Measurements from ENCODE around the gene SRP54. TPM values are rescaled to one million over a fixed set of nuclear protein-coding genes. Genes with fewer than 3 reads are reported as not detected.

The SRP54 gene
- total RNA-seq, 8 experiments from 2014 or later: 55.4 to 159 (median 94.4) TPM

DNA sequence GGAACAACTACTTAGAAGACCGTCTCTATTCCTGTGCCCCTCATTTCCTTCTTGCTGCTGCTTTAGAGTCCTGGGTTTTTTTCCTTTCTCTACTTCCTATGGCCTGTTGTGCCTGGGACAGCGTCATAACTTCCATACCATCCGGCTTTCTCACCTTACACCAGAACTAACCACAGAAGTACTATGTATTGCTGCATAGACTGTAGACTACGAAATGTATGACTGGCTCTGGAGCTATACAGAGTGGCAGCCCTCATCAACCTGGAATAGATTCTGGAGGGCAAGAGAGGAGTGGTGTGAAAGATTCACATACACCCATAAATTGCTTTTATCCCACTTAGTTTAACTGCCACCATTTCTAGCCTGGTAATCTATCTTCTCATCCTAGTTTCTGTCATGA lies 16.9 kb upstream of the SRP54 start:
- H3K4me1 ChIP-seq (replicated peaks in 1 of 2): no peaks in the 10 kb centered on the region
- in situ Hi-C loops (cut with MboI; ENCODE audit: low pct_unique_long_range_greater_than_20kb in 2 of 9, low sequenced_read_pairs in 9 of 9, unreplicated experiment in 9 of 9): no loop called here
- H3K4me3 ChIP-seq: no peak overlapping the region
- no peak overlapping the region for H3K27ac ChIP-seq
- no peak for ATAC-seq (replicated peaks in 6 of 8)
- WGBS, 10 experiments: 70 to 100% (median 100%) methylated on average over 1 to 4 of the region's 4 CpGs; no CpG with 5 or more reads in 3 of the 10 experiments

DNA sequence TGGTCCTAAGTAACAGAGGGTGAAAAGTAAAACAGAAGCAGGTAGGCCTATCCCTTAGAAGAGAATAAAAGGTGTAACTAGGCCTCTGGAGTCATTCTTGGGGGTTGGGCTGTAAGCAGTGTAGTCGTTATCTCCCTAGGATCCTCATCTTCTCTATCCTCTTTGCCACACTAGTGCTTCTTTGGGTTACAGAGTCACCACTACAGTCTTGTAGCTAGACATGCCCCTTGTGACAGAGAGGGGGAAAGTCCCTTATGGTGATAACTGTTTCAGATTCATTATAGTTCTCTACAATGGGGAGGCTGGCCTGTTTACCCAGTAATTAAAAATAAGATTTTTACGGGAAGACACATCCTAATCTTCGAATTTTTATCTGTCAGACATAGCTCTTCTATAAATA lies 16.4 kb upstream of the SRP54 start:
- in situ Hi-C loops (cut with MboI; ENCODE audit: low pct_unique_long_range_greater_than_20kb in 2 of 9, low sequenced_read_pairs in 9 of 9, unreplicated experiment in 9 of 9): no loop called here
- Histone ChIP-seq H3K4me1 (replicated peaks in 1 of 2) (no peaks in the 10 kb centered on the region), H3K4me3 (no peak overlapping the region), H3K27ac (no peak overlapping the region)
- 64 to 100% (median 86%) methylated on average over 2 to 3 of the region's 3 CpGs for WGBS, 10 experiments
- ATAC-seq (replicated peaks in 6 of 8): no peak

DNA sequence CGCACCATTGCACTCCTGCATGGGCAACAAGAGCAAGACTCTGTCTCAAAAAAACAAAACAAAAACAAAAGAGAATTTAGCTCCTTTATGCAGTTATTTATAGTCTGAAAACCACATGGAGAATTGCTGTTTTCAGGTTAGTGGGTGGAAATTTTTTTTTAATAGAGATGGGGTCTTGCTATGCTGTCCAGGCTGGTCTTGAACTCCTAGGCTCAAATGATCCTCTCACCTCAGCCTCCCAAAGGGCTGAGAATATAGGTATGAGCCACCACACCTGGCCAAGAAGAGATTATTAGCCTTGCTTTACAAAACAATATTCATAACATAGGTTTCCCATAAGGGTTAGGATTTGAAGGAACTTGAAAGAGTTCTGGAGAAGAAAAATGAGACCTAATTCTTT lies 12.1 kb upstream of the SRP54 start:
- Histone ChIP-seq H3K4me1 (replicated peaks in 1 of 2) (no peaks in the 10 kb centered on the region), H3K4me3 (no peak overlapping the region), H3K27ac (no peak overlapping the region)
- no peak for ATAC-seq (replicated peaks in 6 of 8)
- in situ Hi-C loops (cut with MboI; ENCODE audit: low pct_unique_long_range_greater_than_20kb in 2 of 9, low sequenced_read_pairs in 9 of 9, unreplicated experiment in 9 of 9): no loop called here
- WGBS, 10 experiments: 88 to 100% (median 100%) methylated on average over 1 of the region's 1 CpG; no CpG with 5 or more reads in 3 of the 10 experiments

DNA sequence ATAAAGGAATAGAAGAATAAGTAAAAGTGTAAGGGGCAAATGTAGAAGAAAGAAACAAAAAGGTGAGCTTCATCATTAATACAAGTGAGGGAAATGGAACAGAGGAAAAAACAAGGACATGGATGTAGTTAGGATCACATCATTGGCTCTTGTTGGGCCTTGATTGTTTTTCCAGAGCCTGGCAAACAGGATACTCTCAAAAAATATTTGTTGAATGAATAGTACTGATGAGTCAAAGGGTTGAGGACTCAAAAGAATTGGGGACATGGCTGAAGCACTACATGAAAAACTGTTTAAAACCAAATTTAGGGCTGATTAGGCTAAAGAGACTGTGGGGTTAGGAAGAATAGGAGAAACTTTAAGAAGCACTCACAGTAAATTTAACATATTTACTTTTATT lies 11.4 kb upstream of the SRP54 start:
- Histone ChIP-seq H3K4me1 (replicated peaks in 1 of 2) (no peaks in the 10 kb centered on the region), H3K27ac (no peak overlapping the region), H3K4me3 (no peak overlapping the region)
- in situ Hi-C loops (cut with MboI; ENCODE audit: low pct_unique_long_range_greater_than_20kb in 2 of 9, low sequenced_read_pairs in 9 of 9, unreplicated experiment in 9 of 9): no loop called here
- no peak for ATAC-seq (replicated peaks in 6 of 8)

DNA sequence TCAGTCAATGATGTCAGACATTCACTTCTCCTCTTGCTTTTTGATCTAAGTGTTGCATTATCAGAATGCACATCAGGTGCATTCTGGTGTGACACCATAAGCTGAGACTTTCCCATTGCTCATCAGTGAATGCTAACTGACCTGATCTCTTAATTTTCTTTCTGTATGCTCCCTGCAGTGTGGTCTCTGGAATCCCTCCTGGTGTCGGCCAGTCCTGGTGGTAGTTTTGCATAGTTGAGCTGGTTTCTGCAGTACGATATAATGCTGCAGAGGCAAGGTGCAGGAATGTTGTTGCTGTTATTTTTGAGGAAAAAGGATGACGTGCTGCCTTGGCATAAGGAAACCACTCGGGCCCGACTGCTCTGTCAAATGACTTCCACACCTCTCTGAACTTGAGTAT lies 11.0 kb upstream of the SRP54 start:
- Histone ChIP-seq H3K27ac (no peak overlapping the region), H3K4me1 (replicated peaks in 1 of 2) (no peaks in the 10 kb centered on the region), H3K4me3 (no peak overlapping the region)
- in situ Hi-C loops (cut with MboI; ENCODE audit: low pct_unique_long_range_greater_than_20kb in 2 of 9, low sequenced_read_pairs in 9 of 9, unreplicated experiment in 9 of 9): no loop called here
- WGBS, 10 experiments: 62 to 100% (median 80%) methylated on average over 1 to 3 of the region's 5 CpGs; no CpG with 5 or more reads in 3 of the 10 experiments
- ATAC-seq (replicated peaks in 6 of 8): no peak

DNA sequence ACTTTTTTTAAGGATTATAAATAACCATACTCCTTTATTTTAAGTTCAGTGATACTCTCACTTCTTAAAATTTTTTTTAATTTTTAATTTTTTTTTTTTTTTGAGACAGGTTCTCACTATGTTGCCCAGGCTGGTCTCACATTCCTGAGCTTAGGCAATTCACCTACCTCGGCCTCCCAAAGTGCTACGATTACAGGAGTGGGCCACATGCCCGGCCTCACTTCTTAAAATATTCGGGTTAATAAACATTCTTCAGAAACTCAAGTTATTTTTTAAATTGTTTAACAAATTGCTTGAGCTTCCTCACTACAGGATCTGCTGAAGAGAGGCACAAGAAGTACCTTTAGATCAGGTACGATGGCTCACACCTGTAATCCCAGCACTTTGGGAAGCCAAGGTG lies 4.3 kb upstream of the SRP54 start:
- ATAC-seq (replicated peaks in 6 of 8): no peak
- Histone ChIP-seq H3K4me1 (replicated peaks in 1 of 2) (no peaks in the 10 kb centered on the region), H3K27ac (no peak overlapping the region), H3K4me3 (no peak overlapping the region)
- in situ Hi-C loops (cut with MboI; ENCODE audit: low pct_unique_long_range_greater_than_20kb in 2 of 9, low sequenced_read_pairs in 9 of 9, unreplicated experiment in 9 of 9): no loop called here
- WGBS, 10 experiments: 80 to 100% (median 97%) methylated on average over 1 to 5 of the region's 5 CpGs

DNA sequence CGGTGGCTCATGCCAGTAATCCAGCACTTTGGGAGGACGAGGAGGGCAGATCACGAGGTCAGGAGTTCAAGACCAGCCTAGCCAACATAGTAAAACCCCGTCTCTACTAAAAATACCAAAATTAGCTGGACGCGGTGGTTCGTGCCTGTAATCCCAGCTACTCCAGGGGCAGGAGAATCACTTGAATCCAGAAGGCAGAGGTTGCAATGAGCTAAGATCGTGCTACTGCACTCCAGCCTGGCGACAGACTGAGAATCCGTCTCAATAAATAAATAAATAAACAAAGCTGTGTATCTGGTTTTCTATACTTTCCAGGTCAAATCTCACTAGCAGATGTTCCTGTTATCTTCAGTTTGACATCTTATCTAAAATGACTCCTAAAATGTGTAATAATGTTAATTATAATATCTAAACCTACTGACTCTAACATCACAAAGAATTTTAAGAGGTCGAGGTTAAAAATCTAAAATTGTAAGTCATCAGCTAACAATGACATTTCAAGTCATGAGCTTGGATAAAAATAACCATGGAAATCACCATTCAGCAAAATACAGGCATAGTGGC lies 2.4 kb upstream of the SRP54 start:
- no peak for ATAC-seq (replicated peaks in 6 of 8)
- H3K4me3 ChIP-seq: peak overlapping the region; percentile 58 to 86 (median 74)
- 67 to 100% (median 93%) methylated on average over 2 to 11 of the region's 11 CpGs; no CpG with 5 or more reads in 1 of the 10 experiments for WGBS, 10 experiments
- no peak overlapping the region for H3K27ac ChIP-seq
- in situ Hi-C loops (cut with MboI; ENCODE audit: low pct_unique_long_range_greater_than_20kb in 2 of 9, low sequenced_read_pairs in 9 of 9, unreplicated experiment in 9 of 9): no loop called here
- H3K4me1 ChIP-seq (replicated peaks in 1 of 2): peaks cover 0 to 2% of the 10 kb centered on the region in 2 donors

DNA sequence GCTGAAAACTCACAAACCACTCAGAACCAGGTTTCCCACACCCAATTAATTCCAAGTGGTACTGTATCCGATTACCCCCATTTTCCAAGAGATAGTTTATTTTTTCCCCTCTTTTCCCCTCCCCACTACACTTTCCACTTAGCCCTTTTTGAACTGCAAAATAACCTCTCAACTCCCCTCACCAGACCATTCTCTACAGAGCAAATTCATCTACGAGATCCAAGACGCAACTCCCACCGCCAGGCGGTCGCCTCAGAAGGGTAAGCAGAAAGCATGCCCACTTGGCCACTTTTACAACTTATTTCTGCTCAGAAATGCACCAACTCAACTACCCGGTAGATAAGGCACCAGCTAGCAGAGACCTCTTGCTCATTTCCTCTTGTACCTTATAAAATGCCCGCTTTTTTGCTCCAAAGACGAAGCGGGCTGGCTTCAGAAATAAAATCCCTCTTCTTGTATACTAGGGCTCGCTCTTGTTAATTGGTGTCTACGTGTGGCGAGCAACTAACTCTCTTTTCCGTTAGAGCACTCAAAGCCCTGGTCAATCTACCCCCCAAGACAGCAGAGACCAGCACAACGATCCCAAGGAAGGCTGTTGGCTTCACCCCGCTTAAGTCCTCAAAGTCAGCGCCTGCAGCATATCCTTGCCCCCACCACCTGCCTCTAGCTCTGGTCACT lies 910 bp upstream of the SRP54 start:
- ATAC-seq (replicated peaks in 6 of 8): peak; percentile 1 to 13 (median 4)
- Histone ChIP-seq H3K4me3 (peak overlapping the region; percentile 58 to 86 (median 74)), H3K4me1 (replicated peaks in 1 of 2) (peaks cover 0 to 3% of the 10 kb centered on the region in 2 donors), H3K27ac (peak overlapping the region; percentile 99)
- in situ Hi-C loops (cut with MboI; ENCODE audit: low pct_unique_long_range_greater_than_20kb in 2 of 9, low sequenced_read_pairs in 9 of 9, unreplicated experiment in 9 of 9): no loop called here
- WGBS, 10 experiments: 0 to 5% (median 0%) methylated on average over 1 to 16 of the region's 17 CpGs

DNA sequence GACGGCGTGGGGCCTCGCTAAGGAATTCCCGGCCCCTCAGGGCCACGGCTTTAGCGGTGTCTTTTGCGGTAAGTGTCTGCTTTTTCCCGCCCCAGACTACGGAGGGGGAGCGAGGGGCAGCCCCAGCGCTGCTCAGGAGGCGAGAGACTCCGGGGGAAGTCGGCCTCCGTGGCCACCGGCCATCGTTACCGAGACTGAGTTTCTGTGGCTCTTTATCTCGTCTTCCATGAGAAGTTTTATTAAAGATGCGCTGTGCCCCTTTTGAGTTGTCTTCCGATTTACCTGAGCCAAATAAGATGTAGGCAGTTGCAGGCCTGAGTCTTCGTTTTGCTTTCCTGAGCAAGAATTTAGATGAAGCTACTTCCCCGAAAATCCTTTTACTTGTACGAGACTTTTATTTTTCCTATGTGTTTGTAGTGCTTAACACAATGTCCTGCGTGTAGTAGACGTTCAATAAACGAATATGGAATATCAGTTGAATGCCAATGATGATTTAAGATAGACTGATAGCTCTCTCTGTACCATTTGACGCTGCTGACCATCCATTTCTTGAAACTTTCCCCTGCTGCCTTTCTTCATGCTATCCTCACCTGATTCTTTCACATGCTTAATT lies 462 bp downstream of the SRP54 start:
- WGBS, 10 experiments: 0 to 4% (median 1%) methylated on average over 1 to 22 of the region's 28 CpGs
- ATAC-seq (replicated peaks in 6 of 8): peak in 6 of 8 experiments; percentile 3 to 28 (median 10)
- H3K4me3 ChIP-seq: peak overlapping the region; percentile 58 to 86 (median 74)
- peaks cover 0 to 3% of the 10 kb centered on the region in 2 donors for H3K4me1 ChIP-seq (replicated peaks in 1 of 2)
- H3K27ac ChIP-seq: peak overlapping the region; percentile 99
- in situ Hi-C loops (cut with MboI; ENCODE audit: low pct_unique_long_range_greater_than_20kb in 2 of 9, low sequenced_read_pairs in 9 of 9, unreplicated experiment in 9 of 9): no loop called here

DNA sequence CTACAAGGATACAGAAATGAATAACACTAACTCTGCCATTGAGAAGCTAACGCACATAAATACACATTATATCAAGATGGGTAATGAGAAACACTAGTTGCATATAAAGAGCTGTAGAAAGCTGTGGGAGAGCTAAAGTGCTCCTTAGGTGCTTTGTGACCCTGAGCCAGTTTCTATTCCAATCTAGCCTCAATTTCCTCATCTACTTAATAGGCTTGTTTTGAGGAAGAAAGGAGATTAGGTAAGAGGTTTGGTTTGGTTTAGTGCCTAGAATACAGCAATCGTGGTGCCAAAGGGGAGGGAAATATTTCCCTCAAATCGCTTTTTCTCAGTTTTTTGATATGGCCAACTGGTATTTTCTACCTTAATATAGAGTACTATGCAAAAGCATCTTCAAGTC lies 994 bp downstream of the SRP54 start:
- H3K4me1 ChIP-seq (replicated peaks in 1 of 2): peaks cover 0 to 3% of the 10 kb centered on the region in 2 donors
- H3K27ac ChIP-seq: peak overlapping the region; percentile 99
- ATAC-seq (replicated peaks in 6 of 8): no peak
- in situ Hi-C loops (cut with MboI; ENCODE audit: low pct_unique_long_range_greater_than_20kb in 2 of 9, low sequenced_read_pairs in 9 of 9, unreplicated experiment in 9 of 9): no loop called here
- H3K4me3 ChIP-seq: peak overlapping the region; percentile 58 to 86 (median 74)
- 0 to 50% (median 27%) methylated on average over 1 to 3 of the region's 3 CpGs for WGBS, 10 experiments

DNA sequence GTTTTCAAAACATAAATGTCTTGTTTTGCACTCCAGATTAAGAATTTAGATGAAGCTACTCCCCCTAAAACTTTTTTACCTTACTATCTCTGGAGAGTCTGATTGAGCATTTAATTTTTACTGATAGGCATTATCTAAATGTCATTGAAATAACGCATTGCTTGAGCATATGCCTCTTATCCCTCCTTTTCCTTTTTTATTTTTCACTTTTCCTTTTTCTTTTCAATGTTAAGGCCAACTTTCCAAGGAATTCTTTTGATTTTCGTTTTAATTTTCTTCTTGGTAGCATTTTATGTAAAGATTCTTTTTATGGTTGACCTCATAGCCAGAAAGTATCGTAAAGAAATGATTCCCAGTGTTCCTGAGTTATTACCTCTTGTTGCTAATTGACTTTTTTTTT lies 2.9 kb downstream of the SRP54 start:
- H3K27ac ChIP-seq: no peak overlapping the region
- in situ Hi-C loops (cut with MboI; ENCODE audit: low pct_unique_long_range_greater_than_20kb in 2 of 9, low sequenced_read_pairs in 9 of 9, unreplicated experiment in 9 of 9): no loop called here
- peak overlapping the region in 2 of 5 donors; percentile 58 to 86 for H3K4me3 ChIP-seq
- WGBS, 10 experiments: 71 to 100% (median 90%) methylated on average over 2 to 3 of the region's 3 CpGs
- ATAC-seq (replicated peaks in 6 of 8): no peak
- H3K4me1 ChIP-seq (replicated peaks in 1 of 2): peaks cover 0 to 3% of the 10 kb centered on the region in 2 donors

DNA sequence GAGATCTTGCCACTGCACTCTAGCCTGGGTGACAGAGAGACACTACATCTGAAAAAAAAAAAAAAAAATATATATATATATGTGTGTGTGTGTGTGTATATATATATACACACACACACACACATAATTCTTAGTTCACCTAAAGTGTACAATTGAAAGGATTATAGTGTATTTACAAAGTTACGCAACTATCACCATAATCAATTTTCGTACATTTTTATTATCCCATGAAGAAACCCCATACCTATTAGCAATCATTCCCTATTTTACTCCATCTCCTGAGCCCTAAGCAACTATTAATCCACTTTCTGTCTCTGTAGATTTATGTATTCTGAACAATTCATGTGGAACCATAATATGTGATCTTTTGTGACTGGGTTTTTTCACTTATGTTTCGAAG lies 4.4 kb downstream of the SRP54 start:
- Histone ChIP-seq H3K4me1 (replicated peaks in 1 of 2) (peaks cover 0 to 3% of the 10 kb centered on the region in 2 donors), H3K27ac (no peak overlapping the region), H3K4me3 (no peak overlapping the region)
- WGBS, 10 experiments: 57 to 100% (median 93%) methylated on average over 1 to 3 of the region's 3 CpGs; no CpG with 5 or more reads in 2 of the 10 experiments
- in situ Hi-C loops (cut with MboI; ENCODE audit: low pct_unique_long_range_greater_than_20kb in 2 of 9, low sequenced_read_pairs in 9 of 9, unreplicated experiment in 9 of 9): no loop called here
- ATAC-seq (replicated peaks in 6 of 8): no peak

DNA sequence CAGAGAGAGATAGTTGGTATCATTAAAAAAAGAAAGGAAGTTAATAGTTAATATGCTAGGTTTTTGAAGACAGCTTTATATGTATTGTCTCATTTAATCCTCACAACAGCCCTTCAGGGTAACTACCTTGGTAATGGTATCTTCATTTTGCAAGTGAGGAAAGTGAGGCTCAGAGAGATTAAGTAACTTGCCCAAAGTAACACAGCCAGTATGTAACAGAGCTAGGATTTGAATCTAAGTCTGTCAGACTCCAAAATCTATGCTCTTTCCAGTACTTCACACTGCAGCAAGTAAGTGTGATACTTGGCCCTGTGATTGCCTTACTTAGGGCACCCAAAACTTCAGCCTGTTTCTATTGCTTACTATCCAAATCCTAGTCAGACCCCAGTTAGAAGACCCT lies 7.0 kb downstream of the SRP54 start:
- Histone ChIP-seq H3K27ac (no peak overlapping the region), H3K4me3 (no peak overlapping the region), H3K4me1 (replicated peaks in 1 of 2) (peaks cover 0 to 3% of the 10 kb centered on the region in 2 donors)
- in situ Hi-C loops (cut with MboI; ENCODE audit: low pct_unique_long_range_greater_than_20kb in 2 of 9, low sequenced_read_pairs in 9 of 9, unreplicated experiment in 9 of 9): no loop called here
- no peak for ATAC-seq (replicated peaks in 6 of 8)

Measured in motor neuron (in vitro differentiated cells).